Hypothalamus (tissue), 51 donors: ENCODE results near the gene GSTA2.
"Not testable (repeated sequence)": the region's sequence is repeated elsewhere in the genome, so short reads cannot be mapped to it uniquely, and the experiment has no call there.

Source experiments
- DNase-seq, 51 donors: peaks; one replicate each; lab custom pipeline; 2025; lab: John Stamatoyannopoulos, UW

GSTA2 gene

GRCh38 chr6:52727908-52728307 is 35.4 kb downstream of the GSTA2 start:
- no peak for DNase-seq

- DNase-seq, result no peak
Observed at GRCh38 chr6:52726741-52727535, 36.3 kb downstream of the GSTA2 start.

GRCh38 chr6:52726193-52726542 is 37.1 kb downstream of the GSTA2 start:
- DNase-seq, result no peak

- DNase-seq, result no peak
Observed at GRCh38 chr6:52725535-52726192, 37.6 kb downstream of the GSTA2 start.

- DNase-seq, result no peak
Observed at GRCh38 chr6:52725143-52725534, 38.1 kb downstream of the GSTA2 start.

- DNase-seq, result peak in 17 of 51 donors; percentile 1 to 37 (median 5)
Observed at GRCh38 chr6:52724406-52725121, 38.7 kb downstream of the GSTA2 start.

GRCh38 chr6:52724042-52724405 is 39.3 kb downstream of the GSTA2 start:
- DNase-seq, result no peak

- no peak for DNase-seq
Observed at GRCh38 chr6:52720321-52720720, 43.0 kb downstream of the GSTA2 start.

- DNase-seq, result no peak
Observed at GRCh38 chr6:52718550-52718949, 44.7 kb downstream of the GSTA2 start.

GRCh38 chr6:52714761-52715160 is 48.5 kb downstream of the GSTA2 start:
- not testable (repeated sequence) for DNase-seq

- no peak for DNase-seq
Observed at GRCh38 chr6:52712136-52712535, 51.1 kb downstream of the GSTA2 start.

- no peak for DNase-seq
Observed at GRCh38 chr6:52707963-52708680, 55.2 kb downstream of the GSTA2 start.

- no peak for DNase-seq
Observed at GRCh38 chr6:52706001-52706400, 57.3 kb downstream of the GSTA2 start.

- not testable (repeated sequence) for DNase-seq
Observed at GRCh38 chr6:52704781-52705502, 58.3 kb downstream of the GSTA2 start.

- DNase-seq, result no peak
Observed at GRCh38 chr6:52704060-52704459, 59.2 kb downstream of the GSTA2 start.
